GM15510 (cell line): ENCODE measurements around the gene CHST13.

ENCODE experiments used
- POLR2A ChIP-seq: IDR thresholded peaks from 3 replicates; pipeline ENCODE4 v1.6.1; 2011; ENCODE audit warnings: borderline replicate concordance; ENCODE audit not compliant: insufficient read length; ENCODE audit errors: extremely low read depth

Gene CHST13

DNA sequence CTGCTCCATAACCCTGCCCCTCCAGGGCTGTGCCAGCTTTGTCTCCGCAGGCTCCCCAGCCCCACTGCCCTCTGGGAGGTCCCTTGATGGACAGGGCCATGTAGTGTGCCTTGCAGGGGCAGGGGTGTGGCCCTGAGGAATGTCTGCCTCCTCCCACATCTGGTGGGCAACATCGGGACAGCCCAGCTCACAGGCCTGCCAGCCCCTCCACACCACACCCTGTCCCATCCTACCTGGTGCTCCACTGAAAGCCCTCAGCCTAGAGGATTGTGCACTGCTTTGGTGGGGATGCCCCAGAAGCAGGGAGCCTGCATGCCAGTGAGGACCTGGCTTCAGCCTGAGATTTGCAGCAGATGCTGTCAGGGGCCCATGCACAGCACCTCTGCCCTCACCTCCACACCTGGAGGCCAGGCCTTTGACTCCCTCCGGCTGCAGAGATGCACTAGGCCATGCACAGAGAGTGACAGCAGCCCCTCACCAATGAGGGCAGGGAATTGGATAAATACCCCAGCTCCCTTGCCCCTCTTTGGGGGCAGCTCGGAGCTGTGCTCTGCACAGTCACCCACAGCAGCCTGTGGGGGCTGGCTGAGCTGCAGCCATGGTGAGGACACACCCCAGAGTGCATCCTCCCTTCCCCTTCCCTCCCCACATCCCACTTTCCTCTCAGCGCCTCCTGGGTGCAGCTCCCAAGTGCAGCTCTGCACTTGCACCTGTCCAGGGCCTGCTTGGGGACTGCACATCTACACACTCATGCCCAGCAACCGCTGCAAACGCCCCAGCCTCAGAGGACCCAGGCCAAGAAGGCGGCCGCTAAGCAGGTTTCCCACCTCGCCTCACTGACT, 32.1 kb downstream of the CHST13 start:
- TF ChIP-seq POLR2A: no peak

DNA sequence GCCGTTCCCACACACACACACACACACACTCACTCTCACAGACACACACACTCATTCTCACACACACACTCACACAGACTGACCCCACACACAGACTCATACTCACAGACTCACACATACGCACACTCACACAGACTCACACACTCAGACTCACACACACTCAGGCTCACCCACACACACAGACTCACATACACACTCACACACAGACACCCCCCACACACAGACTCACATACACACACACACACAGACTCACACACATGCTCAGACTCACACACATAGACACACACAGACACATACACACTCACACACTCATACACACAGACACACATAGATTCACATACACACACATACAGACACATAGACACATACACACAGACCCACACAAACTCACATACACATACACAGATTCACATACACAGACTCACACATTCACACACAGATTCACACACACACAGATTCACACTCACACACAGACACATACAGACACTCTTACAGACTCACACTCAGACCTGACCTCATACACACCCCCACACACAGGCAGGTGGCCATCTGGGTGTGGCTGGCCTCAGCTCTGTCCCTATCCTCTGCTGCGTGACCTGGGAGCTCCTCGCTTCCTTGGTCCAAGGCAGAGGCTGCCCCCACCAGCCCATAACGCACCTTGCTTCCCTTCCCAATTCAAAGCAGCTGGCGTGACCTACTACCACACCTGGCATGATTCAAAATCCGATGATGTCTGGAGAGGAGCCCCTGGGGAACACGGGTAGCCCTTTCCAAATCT, 32.9 kb downstream of the CHST13 start:
- no peak for TF ChIP-seq POLR2A

DNA sequence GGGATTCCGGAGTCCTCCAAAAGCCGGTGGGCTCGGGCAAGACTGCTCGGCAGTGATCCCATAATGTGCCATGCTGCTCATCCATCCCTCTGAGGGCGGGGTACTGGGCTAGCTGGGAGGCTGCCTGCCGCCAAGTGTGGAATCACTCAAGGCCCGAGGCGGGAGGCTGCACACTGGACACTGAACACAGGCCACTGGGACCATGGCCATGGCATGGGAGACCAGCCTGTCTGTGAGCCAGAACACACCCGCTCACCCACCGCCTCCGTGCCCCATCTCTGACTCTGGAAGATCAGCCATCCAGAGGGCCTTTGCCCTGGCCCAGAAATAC, 33.4 kb downstream of the CHST13 start:
- no peak for TF ChIP-seq POLR2A

DNA sequence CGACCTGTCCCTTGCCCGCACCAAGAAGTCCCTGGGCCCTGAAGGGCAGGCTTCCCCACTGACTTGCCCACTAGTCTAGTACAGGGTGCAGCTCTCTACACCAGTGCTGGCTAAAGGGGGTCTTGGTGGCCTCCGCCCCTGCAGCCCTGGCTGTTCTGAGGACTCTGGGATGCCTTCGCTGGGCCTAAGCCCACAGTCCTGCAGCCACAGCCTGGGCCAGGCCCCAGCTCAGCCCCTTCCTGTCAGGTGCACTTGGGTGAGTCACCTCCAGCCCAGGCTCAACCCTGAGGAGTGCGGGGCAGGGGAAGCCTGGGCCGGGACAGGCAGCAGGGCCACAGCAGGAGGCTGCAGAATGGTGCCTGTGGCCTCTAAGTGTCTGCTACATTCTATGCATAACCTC, 33.8 kb downstream of the CHST13 start:
- TF ChIP-seq POLR2A: no peak

DNA sequence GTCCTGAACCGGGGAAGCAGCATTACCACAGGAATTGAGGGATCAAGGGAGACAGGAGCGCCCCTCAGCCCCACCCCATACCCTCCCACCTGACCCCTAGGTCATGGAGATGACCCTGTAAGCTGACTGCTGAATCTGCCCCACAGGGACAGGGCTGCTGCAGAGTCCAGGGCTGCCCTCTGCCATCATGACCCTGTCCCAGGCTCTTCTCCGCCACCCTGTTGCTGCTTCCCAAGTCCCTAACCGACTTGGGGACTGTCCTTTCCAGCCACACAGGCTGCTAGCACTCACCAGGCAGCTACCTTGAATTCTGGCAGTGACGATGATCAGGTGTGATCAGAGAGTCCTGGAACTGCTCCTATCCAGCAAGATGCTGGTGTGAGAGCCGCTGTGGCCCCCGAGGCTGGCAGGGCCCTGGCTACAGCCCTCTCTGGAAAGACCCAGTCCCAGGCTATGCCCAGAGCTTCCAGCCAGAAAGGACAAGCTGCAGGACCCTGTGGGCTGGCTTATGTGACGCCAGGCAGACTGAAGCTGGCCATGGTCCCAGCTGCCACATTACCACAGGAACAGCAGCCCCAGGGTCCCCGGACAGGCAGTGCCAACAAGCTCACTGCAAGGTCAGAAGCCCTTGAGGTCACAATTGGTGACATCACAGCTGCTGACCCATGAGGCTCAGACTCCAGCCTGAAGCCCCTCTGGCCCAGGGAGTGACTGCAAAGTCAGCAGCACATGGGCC, 34.5 kb downstream of the CHST13 start, which contains the start of gene C3orf22:
C3orf22 (minus strand) TSS at position 597 of the 736 bp plus-strand sequence. CDS start 5,542 bp downstream, outside the sequence.
- TF ChIP-seq POLR2A: no peak

DNA sequence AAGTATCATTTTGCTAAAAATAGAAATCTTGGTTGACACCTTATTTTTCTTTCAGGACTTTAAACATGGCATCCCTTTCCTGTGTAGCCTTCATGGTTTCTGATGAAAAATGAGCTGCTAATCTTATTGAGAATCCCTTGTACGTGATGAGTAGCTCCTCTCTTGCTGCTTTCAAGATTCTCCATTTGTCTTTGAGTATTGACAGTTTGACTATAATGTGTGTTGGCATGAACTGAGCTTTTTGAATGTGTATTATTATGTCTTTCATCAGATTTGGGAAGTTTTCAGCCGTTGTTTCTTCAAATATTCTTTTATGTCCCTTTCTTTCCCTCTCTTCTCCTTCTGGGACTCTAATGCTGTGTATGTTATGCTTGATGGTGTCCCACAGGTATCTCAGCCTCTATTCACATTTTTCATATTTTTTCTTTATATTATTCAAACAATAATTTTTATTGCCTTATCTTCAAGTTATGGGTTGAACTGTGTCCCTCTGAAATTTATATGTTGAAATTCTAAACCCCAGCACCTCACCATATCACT, 38.9 kb downstream of the CHST13 start:
- no peak for TF ChIP-seq POLR2A

DNA sequence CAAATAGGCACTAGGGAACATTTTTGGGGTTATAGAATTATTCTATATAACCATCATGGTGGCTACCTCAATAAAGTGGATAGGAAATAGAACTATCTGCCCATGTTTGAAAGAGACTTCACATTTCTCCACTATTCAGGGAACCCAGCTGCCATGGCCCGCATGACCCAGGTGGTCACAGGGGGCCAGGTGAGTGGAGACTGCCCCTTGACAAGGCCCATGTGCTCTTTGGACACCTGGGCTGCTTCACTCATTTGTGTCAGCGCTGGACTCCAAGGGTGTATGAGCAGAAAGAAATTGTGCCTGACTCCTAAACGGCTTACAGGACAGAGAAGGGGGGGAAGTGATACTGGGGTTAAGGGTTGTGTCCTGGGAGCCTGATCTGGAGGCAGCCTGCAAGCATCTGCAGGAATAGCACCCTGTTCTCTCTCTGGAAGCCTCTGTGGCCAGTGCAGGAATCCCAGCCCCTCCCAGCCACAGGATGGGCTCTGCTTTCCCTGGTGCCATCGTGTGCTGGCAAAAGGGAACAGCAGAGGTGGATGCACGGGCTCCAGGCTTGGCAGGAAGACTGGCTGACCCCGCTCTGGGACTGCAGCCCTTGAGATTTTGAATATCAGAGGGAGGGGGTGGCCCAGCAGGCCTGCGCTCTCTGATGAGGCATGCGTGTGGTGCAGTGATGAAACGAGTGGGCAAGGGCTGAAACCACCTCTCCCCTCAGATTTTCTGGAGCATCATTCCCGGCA, 43.9 kb downstream of the CHST13 start:
- TF ChIP-seq POLR2A: no peak

DNA sequence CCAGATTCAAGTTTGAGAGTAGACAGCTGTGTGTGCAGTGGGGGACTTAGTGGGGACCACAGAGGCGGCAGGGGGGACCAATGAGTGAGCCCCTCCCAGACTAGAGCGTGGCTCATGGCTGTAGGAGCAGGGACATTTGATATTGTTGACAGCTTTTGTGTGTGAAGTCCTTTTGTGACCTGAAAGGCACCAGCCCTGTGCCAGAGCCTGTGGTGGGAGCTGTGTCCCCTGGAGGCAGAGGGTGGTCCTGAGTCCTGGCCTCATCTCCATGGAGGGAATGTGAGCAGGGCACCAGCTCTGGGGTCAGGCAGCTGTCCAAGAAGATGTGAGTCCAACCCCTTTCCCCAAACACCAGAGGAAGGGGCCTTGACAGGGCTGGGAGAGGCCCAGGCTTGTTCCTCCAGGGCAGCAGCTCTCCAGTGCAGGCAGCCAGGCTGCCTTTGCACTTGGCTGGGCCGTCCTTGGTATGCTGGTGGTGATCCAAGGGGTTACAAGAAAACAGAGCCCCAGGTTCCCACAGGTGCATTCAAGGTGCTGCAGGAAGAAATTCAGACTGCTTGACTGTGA, 44.9 kb downstream of the CHST13 start:
- no peak for TF ChIP-seq POLR2A

DNA sequence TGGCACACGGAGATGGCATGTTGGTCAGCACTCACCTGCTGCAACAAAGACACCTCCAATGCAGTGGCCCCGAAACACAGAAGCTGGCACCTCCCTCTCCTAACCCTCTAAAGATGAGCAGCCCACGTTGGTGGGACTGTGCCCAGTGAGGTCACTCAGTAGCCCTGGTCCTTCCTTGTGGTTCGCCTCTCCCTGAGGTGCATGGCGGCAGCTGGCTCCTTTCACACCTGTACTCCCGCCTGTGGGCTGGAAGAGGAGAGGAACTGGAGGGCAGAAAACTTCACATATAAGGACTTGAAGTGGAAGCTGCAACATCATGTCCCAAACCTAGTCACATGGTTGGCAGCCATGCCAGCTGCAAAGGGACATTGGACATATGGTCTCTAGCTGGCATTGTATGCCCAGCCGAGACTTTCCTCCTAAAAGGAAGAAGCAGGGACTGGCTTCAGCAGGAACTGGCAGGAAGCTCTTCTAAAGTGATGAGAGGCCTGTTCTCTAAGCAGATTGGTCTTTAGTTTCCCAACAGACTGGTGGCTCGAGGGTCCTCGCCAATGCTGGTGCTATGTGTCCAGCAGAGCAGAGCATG, 45.5 kb downstream of the CHST13 start:
- no peak for TF ChIP-seq POLR2A

DNA sequence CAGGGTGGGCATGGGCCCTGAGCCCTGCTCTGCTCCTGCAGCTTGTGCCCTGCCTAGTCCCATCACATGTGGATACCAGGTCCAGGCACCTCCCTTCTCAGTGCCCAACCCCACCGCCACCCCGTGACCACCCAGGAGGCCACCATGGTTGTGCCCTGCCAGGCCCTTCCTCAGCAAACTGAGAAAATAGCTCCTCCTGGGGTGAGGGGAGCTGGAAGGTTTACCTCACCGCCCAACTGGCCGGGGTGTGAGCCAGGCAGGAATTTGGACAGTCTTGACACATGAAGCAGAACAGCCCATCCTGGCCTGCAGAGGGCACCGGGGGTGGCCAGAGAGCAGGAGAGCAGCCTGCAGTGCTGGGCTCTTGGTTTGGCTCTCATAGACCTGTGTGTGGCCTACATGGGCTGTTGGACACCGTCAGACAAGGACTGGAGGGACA, 46.2 kb downstream of the CHST13 start:
- TF ChIP-seq POLR2A: no peak

DNA sequence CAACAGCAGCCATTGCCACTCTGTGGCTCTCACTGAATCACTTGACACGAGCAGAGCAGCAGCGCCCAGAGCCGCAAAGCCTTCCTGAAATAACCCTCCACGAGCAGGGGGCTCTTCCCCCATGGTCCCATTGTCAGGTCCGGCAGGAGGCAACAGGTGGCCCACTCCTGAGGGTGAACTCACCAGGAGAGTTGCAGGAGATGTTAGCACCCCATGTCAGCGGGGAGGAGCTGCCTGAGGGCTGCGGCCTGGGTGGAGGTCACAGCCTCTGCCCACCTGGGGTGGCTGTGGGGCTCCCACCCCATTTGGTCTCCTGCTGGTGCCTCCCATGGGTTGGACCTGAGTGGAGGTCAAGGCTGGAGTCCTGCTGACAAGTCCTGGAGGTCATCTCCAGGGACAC, 47.1 kb downstream of the CHST13 start:
- TF ChIP-seq POLR2A: no peak

DNA sequence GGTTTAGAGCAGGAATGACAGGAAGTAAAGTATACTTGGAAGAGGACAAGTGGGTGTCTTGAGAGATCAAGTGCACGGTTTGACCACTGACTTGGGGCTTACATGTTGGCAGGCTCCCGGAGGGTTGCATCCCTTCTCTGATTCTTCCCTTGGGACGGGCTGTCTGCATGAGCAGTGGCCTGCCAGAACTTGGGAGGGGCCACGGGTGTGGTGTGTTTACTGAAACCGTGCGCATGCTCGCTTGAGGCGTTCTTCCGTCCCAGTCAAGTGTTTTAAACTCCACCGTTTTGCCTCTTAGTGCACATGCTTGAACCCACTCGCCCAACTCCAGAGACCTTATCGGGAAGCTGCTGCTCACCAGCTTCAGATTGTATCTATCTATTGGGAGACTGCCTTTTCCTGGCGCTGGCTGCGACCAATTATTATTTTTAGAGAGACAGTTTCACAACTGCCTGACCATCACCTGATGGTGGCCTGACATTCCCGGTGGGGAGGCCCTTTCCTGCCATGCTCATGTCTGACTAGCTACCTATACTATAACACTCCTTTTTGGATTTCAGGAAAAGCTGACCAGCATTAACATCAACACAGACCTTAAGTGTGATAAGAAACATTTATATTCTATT, 49.6 kb downstream of the CHST13 start:
- no peak for TF ChIP-seq POLR2A

DNA sequence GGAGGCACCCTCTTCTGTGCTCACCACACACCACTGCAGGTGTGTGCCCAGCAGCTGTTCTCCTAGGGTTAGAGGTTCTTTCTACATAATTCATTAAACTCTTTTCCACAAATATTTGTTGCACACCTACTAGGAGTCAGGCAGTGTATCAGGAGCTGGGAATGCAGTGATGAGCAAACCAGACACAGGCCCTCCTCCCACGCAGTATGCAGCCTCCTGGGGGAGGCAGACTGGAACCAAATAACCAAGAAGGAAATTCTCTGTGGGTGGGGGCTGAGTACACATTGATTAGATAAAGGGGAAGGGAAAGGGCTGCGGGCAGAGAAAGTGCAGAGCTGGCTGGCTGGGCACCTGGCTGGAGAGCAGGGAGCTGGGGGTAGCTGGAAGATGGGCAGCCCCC, 53.3 kb downstream of the CHST13 start:
- TF ChIP-seq POLR2A: no peak
